ENCODE data around the gene AMPD1.

The AMPD1 gene

GRCh38 chr1:114715952-114716303, 20.6 kb upstream of the AMPD1 start:
- no peak for DNase-seq (ENCODE audit: insufficient read length, low spot score)
- no peak for TF ChIP-seq CTCF (IDR thresholded peaks at IDR 0.05; ENCODE audit: insufficient read depth, missing control alignments)
- no peak for FAIRE-seq

- DNase-seq (ENCODE audit: insufficient read length, low spot score) (no peak), FAIRE-seq (no peak)
- TF ChIP-seq CTCF (IDR thresholded peaks at IDR 0.05; ENCODE audit: insufficient read depth, missing control alignments): no peak
Measured at GRCh38 chr1:114712977-114713376, 17.6 kb upstream of the AMPD1 start.

DNA sequence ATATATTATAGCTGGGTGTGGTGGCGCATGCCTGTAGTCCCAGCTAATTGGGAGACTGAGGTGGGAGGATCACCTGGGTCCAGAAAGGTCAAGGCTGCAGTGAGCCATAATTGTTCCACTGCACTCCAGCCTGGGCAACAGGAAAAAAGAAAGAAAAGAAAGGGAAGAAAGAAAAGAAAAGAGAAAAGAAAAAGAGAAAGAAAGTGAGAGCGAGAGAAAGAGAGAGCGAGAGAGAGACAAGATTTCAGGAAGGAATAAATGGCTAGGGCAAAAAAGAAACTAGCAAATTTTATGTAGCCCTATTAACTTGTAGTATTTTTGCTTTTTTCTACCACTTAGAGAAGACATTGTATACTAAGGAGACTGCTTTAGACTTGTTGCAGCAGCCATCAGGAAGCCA, 15.0 kb upstream of the AMPD1 start:
- TF ChIP-seq CTCF (IDR thresholded peaks at IDR 0.05; ENCODE audit: insufficient read depth, missing control alignments): no peak
- FAIRE-seq (no peak), DNase-seq (ENCODE audit: insufficient read length, low spot score) (no peak)

- no peak for DNase-seq (ENCODE audit: insufficient read length, low spot score)
- no peak for FAIRE-seq
- TF ChIP-seq CTCF (IDR thresholded peaks at IDR 0.05; ENCODE audit: insufficient read depth, missing control alignments): no peak
Measured at GRCh38 chr1:114707604-114708003, 12.3 kb upstream of the AMPD1 start.

DNA sequence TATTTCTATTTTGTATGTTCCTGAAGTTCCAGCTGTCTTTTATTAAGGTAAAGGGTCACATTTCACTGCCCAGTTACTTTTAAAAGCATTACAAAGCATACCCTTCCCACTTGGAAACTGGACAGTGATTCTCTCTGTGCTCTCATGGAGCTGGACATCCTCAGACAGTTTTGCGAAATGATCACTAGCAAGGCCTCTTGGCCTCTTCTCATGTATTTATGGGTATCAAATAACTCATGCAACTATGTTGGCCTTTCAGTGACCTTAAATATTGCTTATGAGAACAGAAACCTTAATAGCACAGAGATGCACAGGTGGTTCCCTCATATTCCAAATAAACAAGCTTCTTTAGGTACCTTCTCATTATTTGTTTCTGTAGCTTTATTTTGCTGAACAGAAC, 7.9 kb upstream of the AMPD1 start:
- DNase-seq (ENCODE audit: insufficient read length, low spot score) (no peak), FAIRE-seq (no peak)
- no peak for TF ChIP-seq CTCF (IDR thresholded peaks at IDR 0.05; ENCODE audit: insufficient read depth, missing control alignments)

GRCh38 chr1:114702737-114703136, 7.4 kb upstream of the AMPD1 start:
- no peak for DNase-seq (ENCODE audit: insufficient read length, low spot score)
- no peak for FAIRE-seq
- TF ChIP-seq CTCF (IDR thresholded peaks at IDR 0.05; ENCODE audit: insufficient read depth, missing control alignments): no peak

GRCh38 chr1:114701931-114702330, 6.6 kb upstream of the AMPD1 start:
- no peak for FAIRE-seq
- no peak for TF ChIP-seq CTCF (IDR thresholded peaks at IDR 0.05; ENCODE audit: insufficient read depth, missing control alignments)
- DNase-seq (ENCODE audit: insufficient read length, low spot score): no peak
